B cell (primary cell): ENCODE measurements around the gene HSPB7.
"Not testable (repeated sequence)": the region's sequence is repeated elsewhere in the genome, so short reads cannot be mapped to it uniquely, and the experiment has no call there.

Experiments
- CTCF ChIP-seq: fragments of 200-600 bp; IDR thresholded peaks from one replicate; pipeline ENCODE4 v1.8.0; 2022; ENCODE audit warnings: antibody characterized with exemption, mild to moderate bottlenecking
- EZH2 ChIP-seq: IDR thresholded peaks from 2 replicates; pipeline ENCODE4 v1.6.1; 2012; ENCODE audit warnings: borderline replicate concordance, low read depth, mild to moderate bottlenecking, moderate library complexity, low read length; ENCODE audit not compliant: insufficient read depth, poor library complexity, severe bottlenecking

- TF ChIP-seq CTCF, EZH2: not testable (repeated sequence)
Measured at GRCh38 chr1:16029003-16029268, 11.1 kb upstream of the HSPB7 start.
